GM19372 (cell line): Measurements from ENCODE around the gene HOXC5.

Experiments
- ATAC-seq: cut with Tn5 transposase; IDR thresholded peaks from one replicate; pipeline ENCODE4 v1.9.1; 2021; ENCODE audit warnings: mild to moderate bottlenecking, low read depth, moderate library complexity; ENCODE audit not compliant: unreplicated experiment

Gene HOXC5

DNA sequence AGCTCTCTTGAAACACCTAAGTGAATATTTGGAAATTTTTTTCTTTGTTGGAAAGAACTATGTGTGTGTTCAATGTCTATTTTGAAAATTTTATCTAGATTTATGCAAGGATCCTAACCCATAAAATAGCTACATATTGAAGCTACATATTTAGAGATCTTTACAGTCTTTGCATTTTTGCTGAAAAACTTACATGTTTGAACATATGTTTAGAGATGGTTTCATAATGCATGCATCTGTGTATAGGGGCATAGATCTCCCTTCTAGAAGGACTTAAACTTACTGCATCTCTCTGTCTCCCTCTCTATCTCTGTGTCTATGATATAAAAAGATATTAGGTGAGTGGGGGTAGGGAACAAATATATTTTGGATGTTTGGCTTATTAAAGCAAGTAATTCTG lies 12.6 kb downstream of the HOXC5 start:
- ATAC-seq: no peak

- no peak for ATAC-seq
Observed at GRCh38 chr12:54045868-54046521, 13.1 kb downstream of the HOXC5 start.

DNA sequence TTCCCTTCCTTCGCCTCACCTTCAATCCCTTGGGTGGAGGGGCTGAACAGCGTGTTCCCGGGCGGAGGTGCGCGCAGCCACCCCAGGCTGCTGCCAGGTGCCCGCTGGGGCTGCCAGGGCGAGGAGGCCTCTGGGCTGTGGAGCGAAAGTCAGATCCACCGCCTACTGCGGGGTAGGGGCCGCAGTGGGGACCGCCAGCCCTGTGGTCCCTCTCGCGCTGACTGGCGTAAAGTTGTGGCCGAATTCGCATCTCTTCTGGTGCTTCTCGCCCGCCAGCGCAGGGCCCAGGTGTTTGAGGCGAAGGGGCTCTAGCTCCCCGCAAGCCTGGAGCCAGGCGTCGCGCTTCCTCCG lies 13.9 kb downstream of the HOXC5 start:
- no peak for ATAC-seq

DNA sequence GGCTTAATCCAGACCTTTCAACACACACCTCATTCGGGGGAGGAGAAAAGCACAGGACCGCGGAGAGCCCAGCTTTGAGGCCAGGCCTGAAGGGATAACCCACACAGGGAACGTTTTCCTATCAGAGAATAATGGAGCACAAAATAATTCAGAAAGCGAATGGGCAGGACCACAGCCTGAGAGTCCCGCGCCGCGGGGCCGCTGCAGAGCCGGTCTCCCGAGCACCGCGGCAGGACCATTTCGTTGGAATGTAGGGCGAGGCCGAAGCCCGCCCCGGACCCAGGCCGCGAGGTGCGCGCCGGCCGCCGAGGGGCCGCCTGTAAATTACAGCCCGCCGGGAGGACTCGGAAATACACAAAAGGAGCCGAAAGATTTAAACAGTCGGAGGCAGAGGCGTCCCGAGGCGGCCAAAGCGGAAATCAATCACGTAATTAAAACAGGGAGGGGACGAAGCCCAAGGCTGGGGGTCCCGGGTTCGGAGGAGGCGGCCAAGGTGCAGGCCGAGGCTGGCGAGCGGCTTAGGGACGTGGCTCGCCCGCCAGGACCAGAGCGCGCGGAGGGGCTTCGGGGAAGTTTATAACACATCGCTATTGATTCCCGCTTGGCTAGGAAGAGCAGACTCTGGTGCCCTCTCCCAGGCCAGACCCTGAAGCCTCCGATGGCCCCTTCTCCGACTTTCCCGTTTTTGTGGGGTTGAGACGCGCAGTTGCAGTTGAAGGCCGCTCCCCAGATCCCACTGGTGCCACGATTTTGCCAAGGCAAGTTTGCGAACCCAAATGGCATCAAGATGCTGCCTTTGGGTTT lies 14.5 kb downstream of the HOXC5 start:
- ATAC-seq: no peak

DNA sequence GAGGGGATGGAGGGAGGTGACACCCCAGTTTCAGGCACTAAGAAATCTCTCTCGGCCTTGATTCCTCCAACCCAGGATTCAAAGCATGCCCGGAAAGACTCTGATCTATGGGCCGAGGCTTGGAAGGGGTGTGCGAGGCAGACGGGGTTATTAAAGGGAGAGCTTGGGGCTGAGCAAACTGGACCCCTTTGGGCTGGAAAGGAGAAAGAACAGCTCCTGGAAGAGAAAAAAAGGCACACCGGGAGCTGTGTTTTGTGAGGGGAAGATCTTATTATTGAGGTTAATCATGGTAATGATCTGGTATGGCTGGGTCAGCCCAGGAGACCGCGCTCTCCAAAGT lies 15.1 kb downstream of the HOXC5 start:
- no peak for ATAC-seq

- no peak for ATAC-seq
Observed at GRCh38 chr12:54048406-54049093, 15.7 kb downstream of the HOXC5 start.

DNA sequence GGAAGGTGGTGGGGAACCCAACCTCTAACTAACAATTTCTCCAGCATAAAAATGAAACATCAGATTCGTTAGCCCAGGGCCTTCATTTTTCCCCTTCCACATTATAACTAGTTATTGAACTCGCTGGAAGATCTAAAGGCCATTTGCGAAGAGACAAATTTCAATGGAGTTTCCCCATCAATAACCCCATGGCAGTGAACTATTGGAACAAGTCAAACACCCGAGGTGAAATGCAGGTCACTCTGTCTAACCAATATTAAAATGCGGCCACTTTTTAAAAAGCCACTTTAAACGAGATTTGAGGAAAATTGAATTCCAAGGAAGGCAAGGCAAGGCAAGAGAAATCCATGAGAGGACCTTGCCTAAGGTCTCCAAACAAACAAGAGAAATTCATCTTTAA lies 16.3 kb downstream of the HOXC5 start:
- no peak for ATAC-seq

DNA sequence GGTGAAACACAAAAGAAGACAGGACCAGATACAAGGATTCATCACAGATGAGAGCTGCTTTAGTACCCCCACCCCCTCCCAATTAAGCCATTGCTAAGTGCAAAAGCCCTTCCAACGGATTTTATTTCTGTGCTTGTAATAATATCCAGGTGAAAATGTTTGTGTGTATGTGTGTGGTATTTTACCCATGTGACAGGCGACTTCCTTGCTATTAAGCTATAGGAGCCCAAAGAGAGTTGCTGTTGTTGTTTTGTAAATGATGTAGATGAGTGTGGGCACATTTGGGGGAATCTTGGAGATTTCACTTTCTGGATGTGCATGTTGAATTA lies 17.6 kb downstream of the HOXC5 start:
- ATAC-seq: no peak

DNA sequence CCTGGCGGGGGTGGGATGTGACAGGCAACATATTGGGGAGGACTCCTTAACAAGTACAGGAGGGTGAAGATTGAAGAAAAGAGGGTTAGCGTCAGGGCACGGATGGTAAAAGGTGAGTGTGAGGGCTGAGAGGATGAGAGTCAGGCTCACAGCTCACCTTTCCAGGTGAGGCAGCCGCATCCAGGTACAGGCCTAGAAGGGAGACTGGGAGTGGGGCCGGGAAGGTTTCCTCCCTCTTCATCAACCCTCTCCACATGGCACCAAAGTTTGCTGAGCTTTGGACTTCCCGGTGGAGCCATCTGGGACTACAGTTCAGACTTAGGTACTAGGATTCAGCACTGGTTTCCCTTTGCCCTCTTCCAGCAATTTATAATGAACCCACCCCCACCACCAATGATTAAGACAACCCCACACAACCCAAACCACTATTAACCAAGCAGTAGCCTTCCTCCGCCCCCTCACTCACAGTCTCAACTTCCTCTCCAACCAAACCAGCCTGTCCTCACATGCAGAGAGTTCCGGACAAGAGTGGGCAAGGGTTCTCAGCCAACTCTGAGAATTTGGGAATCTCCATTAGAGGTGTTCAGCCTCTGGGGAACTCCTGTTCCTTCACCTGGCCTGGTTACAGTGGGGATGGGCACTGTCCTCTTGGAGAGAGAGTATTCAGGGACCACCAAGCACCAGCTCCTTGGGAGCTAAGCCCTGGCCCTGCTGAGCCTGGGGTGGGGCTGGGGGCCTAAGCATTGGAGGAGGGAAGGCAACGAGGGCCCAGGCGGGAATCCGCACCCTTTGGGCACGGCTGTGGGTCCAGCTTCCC lies 18.4 kb downstream of the HOXC5 start:
- no peak for ATAC-seq

- ATAC-seq: no peak
Observed at GRCh38 chr12:54051874-54052437, 19.1 kb downstream of the HOXC5 start.

DNA sequence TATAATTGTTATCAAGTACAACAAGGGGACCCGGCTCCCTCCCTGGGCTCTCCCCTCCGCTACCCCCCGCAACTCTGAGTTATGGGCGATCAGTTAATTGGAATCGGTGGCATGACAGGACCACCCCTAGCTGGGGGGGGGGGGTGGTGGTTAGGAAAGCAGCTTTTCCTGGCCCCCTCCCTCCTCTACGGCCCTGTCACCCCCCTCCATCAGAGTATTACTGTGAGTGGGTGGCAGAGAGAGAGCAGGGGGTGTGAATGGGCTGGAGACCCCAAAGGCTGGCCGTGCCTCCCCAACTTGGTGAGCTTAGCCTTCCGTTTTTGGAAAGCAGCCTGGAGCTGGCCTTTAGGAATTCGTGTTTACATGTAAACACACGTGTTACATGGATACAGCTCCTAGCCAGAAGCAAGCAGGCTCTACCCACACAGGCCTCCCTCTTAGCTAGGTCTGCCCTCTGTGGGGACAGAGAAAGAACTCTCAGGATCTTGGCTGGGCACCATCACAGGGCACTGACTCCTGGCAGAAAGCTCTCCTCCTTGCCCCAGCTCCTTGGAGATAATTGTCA lies 19.7 kb downstream of the HOXC5 start:
- no peak for ATAC-seq

DNA sequence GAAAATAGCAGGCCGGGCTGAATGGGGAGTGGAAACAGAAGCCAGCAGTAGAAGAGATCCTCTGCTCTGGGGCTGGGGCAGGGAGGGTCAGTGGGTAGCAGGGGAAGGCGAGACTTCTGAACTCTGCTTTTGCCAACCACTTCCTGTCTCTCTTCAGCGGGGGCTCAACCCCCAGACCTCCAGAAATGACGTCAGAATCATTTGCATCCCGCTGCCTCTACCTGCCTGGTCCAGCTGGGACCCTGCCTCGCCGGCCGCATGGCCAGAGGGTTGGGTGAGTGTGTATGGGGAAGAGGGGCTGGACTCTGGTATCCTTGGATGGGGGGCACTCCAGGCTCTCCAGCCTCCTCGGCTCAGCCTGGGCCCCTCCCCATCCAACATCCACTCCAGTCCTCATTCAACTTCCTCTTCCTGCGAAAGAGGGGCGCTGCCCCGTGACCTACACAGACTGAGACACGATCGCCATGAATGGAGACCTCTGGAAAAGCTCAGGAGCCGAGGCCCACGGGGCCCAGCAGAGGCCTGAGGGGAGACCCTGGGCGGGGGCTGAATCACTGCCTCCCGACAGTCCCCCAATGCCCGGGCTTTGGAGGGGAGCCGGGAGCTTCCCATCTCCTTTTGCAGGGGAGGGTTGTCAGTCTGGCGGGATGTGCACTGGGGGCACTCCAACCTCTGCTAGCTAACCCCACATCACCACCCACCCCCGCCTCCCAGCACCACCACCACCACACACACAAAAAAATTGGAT lies 20.3 kb downstream of the HOXC5 start:
- ATAC-seq: peak; percentile 61

- ATAC-seq: no peak
Observed at GRCh38 chr12:54053751-54054741, 21.2 kb downstream of the HOXC5 start, which contains the start of gene HOXC4. Gene HOXC4 (plus strand): TSS chr12:54053835. CDS start chr12:54053923, 88 bp downstream.

GRCh38 chr12:54054742-54055194 lies 21.9 kb downstream of the HOXC5 start:
- no peak for ATAC-seq

GRCh38 chr12:54055552-54055951 lies 22.7 kb downstream of the HOXC5 start:
- no peak for ATAC-seq

GRCh38 chr12:54056110-54056509 lies 23.3 kb downstream of the HOXC5 start:
- ATAC-seq: no peak

DNA sequence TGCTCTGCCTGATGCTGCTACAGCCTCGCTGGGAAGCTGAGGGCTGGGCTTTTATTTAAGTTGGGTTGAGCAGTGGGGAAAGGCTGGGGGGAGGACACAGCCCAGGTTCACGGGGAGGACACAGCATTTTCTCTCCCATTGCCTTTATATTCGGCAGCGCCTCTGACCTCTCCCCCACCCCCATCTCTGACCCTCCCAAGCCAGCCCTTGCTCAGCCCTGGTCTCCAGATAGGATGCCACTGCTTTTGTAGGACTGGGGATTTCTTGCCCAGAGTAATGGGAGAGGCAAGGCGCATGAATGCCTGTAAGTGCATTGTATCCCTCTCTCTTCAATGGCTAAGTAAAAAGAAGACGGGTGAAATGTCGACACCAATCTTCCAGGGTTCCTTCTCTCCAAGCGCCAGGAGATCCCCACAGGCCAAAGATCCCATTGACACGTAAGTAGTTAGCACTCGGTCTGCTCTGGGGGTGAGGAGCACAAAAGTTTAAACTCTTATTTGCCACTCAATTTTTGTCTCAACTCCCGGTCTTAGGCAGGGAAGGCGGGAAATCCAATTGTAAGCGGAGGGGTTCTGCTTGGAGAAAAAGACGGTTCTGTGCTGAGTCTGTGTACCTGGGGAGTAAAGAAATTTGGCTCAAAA lies 25.4 kb downstream of the HOXC5 start:
- no peak for ATAC-seq

DNA sequence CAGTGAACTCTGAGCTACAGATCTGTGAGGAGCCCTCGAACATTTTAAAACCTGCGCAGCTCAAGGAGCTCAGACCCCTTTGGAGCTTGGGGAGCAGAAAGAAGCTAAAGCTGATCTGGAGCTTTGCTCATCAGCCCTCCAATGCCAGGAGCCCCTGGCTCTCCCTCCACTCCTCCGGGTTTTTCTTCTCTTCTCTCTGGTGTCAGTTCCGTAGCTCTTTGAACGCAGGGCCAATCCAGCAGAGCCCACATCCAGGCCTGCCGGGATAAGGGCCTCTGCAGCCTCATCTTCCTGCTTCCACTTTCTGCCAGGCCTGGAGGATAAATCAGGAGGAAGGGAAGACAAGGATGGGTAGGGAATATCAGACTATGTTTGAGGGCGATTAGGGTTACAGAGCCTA lies 26.8 kb downstream of the HOXC5 start:
- no peak for ATAC-seq
